ENCODE measurements around the gene DCLK1. TPM values are rescaled to one million over a fixed set of nuclear protein-coding genes. Genes with fewer than 3 reads are reported as not detected.

Gene DCLK1
- total RNA-seq, 1 donor from 2014 or later: 3.9 TPM

DNA sequence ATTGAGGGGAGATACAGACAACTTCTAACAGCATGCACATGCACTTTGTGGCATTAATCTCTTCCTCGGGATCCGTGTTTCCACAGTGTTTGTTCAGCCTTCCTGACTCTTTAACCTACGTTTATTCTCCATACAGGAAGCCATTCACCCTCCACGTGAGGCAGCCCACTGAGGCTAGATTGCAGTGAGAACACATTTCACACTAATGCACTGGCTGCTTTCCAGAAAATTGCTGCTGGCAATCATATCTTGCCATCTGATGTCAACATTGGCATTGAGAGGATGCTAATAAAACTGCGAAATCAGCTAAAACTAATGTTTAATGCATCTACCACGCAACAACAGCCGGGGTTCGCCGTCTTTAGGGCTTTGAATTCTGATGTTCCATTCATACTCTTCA lies 30.0 kb downstream of the DCLK1 start:
- peaks cover 2% of the 10 kb centered on the region for H3K27me3 Mint-ChIP-seq
- peaks cover 7% of the 10 kb centered on the region for H3K4me1 Mint-ChIP-seq (ENCODE audit: low read depth)
- DNase-seq (ENCODE audit: low spot score, unreplicated experiment): no peak
- no peaks in the 10 kb centered on the region for H3K36me3 Mint-ChIP-seq (ENCODE audit: insufficient read depth)
- no peak overlapping the region for H3K4me3 Mint-ChIP-seq (ENCODE audit: low read depth)
- no peak overlapping the region for H3K27ac Mint-ChIP-seq
- no peaks in the 10 kb centered on the region for H3K9me3 Mint-ChIP-seq (ENCODE audit: low read depth)
- TF ChIP-seq CTCF (IDR thresholded peaks at IDR 0.05; ENCODE audit: unreplicated experiment): no peak

- peaks cover 7% of the 10 kb centered on the region for H3K4me1 Mint-ChIP-seq (ENCODE audit: low read depth)
- TF ChIP-seq CTCF (IDR thresholded peaks at IDR 0.05; ENCODE audit: unreplicated experiment): no peak
Measured at GRCh38 chr13:36098080-36098479, 33.1 kb downstream of the DCLK1 start.

DNA sequence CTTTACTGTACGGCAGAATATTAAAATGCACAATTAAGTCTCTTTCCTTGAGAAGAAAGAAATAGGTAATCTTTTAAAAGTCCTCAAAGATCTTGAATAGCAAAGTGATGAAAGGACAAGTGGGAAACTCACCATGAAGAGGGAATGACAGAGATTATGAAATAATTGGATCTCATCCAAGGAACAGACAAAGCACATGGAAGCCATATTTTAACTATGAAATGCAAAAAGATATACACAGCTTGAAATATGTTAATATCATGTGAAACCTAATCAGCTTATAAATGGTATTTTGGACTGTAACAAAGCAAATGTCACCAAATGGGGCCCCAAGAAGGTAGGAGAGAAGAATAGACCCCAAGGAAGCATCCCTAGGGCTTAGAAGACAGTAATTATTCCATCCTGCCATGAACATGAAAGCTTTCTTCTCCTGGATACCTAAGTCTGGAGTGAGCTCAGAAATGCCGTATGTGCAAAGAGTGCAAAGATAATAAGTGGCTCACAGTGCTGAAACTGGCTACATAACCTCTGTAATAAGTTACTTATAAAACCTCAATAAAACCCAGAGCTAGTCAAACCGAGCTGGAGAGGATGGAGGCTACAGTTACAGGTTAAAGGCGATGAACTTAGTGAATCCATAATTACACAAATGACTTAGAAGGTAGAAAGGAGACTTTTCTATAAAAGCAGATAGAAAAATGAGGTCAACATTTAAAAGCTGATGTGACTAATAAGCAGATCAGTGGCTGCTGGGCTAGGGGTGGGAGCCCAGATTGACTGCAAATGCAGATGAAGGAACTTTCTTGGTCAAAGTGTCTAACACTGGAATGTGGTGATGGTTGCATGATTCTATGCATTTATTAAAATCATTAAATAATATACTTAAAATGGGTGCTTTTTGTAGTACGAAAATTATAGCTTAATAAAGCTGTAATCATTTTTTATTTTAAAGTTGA lies 34.4 kb downstream of the DCLK1 start:
- Mint-ChIP-seq H3K4me1 (ENCODE audit: low read depth) (peaks cover 7% of the 10 kb centered on the region), H3K4me3 (ENCODE audit: low read depth) (no peak overlapping the region), H3K36me3 (ENCODE audit: insufficient read depth) (no peaks in the 10 kb centered on the region), H3K27me3 (peaks cover 2% of the 10 kb centered on the region), H3K27ac (no peak overlapping the region), H3K9me3 (ENCODE audit: low read depth) (peaks cover 4% of the 10 kb centered on the region)
- no peak for DNase-seq (ENCODE audit: low spot score, unreplicated experiment)
- TF ChIP-seq CTCF (IDR thresholded peaks at IDR 0.05; ENCODE audit: unreplicated experiment): no peak

More at GRCh38 chr13:36098080-36098479, 33.1 kb downstream of the DCLK1 start:
- Mint-ChIP-seq H3K36me3 (ENCODE audit: insufficient read depth) (no peaks in the 10 kb centered on the region), H3K27me3 (peaks cover 2% of the 10 kb centered on the region), H3K9me3 (ENCODE audit: low read depth) (no peaks in the 10 kb centered on the region), H3K4me3 (ENCODE audit: low read depth) (no peak overlapping the region), H3K27ac (no peak overlapping the region)
- DNase-seq (ENCODE audit: low spot score, unreplicated experiment): no peak

GRCh38 chr13:36094478-36094877 lies 36.7 kb downstream of the DCLK1 start:
- Mint-ChIP-seq H3K27me3 (peaks cover 9% of the 10 kb centered on the region), H3K9me3 (ENCODE audit: low read depth) (peaks cover 4% of the 10 kb centered on the region), H3K36me3 (ENCODE audit: insufficient read depth) (no peaks in the 10 kb centered on the region), H3K27ac (no peak overlapping the region), H3K4me3 (ENCODE audit: low read depth) (no peak overlapping the region), H3K4me1 (ENCODE audit: low read depth) (peaks cover 7% of the 10 kb centered on the region)
- DNase-seq (ENCODE audit: low spot score, unreplicated experiment): no peak
- TF ChIP-seq CTCF (IDR thresholded peaks at IDR 0.05; ENCODE audit: unreplicated experiment): no peak

GRCh38 chr13:36090592-36090991 lies 40.6 kb downstream of the DCLK1 start:
- TF ChIP-seq CTCF (IDR thresholded peaks at IDR 0.05; ENCODE audit: unreplicated experiment): no peak
- H3K36me3 Mint-ChIP-seq (ENCODE audit: insufficient read depth): no peaks in the 10 kb centered on the region
- peaks cover 11% of the 10 kb centered on the region for H3K27me3 Mint-ChIP-seq
- peaks cover 15% of the 10 kb centered on the region for H3K4me1 Mint-ChIP-seq (ENCODE audit: low read depth)
- H3K9me3 Mint-ChIP-seq (ENCODE audit: low read depth): peaks cover 6% of the 10 kb centered on the region
- no peak overlapping the region for H3K4me3 Mint-ChIP-seq (ENCODE audit: low read depth)
- DNase-seq (ENCODE audit: low spot score, unreplicated experiment): no peak
- H3K27ac Mint-ChIP-seq: no peak overlapping the region
